Measurements from ENCODE around the gene PLA2G2E. TPM values are rescaled to one million over a fixed set of nuclear protein-coding genes. Genes with fewer than 3 reads are reported as not detected.

The PLA2G2E gene
- total RNA-seq, 3 donors from 2014 or later (not counting 1 experiment from before 2014, with no cell fraction given) = not detected

DNA sequence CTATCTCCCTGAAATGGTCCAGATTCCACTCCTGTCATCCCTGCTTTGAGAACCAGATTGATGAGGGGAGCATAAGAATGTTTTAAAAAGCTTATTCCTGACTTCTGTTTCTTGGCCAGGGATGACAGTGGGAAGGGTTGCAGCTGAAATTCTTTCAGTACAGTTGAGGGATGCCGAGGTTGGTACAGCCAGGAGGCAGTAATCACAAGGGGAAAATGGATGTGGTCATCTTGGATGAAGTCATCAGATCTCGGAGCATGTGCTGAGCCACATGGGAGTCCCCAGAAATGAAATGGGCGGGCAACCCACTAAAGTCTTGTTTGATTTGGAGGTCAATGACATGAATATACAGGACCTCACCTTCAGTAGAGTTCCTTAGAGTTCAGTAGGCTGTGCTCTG, 18.7 kb upstream of the PLA2G2E start:
- Histone ChIP-seq H3K4me1 (ENCODE audit: control insufficient read depth, insufficient read depth, low read length) (no peaks in the 10 kb centered on the region), H3K36me3 (ENCODE audit: control insufficient read depth, insufficient read depth, low read length) (no peaks in the 10 kb centered on the region), H3K4me3 (ENCODE audit: low read length) (no peak overlapping the region), H3K27me3 (ENCODE audit: control insufficient read depth, insufficient read depth, low read length) (no peaks in the 10 kb centered on the region), H3K27ac (ENCODE audit: low read length) (no peak overlapping the region), H3K9me3 (ENCODE audit: control insufficient read depth, insufficient read depth, low read length) (no peaks in the 10 kb centered on the region)
- WGBS (ENCODE audit: insufficient coverage) = 85% methylated on average over 3 of the region's 3 CpGs
- Mint-ChIP-seq H3K36me3 (no peaks in the 10 kb centered on the region), H3K9me3 (no peaks in the 10 kb centered on the region), H3K27me3 (ENCODE audit: low read depth in 2 of 2) (peaks cover 12 to 28% of the 10 kb centered on the region in 2 donors), H3K4me1 (no peaks in the 10 kb centered on the region), H3K27ac (no peak overlapping the region), H3K4me3 (no peak overlapping the region)
- ATAC-seq = no peak
- DNase-seq = no peak
- intact Hi-C loops (cut with micrococcal nuclease) = no loop called here
- TF ChIP-seq CTCF (IDR thresholded peaks at IDR 0.05) = no peak

GRCh38 chr1:19941206-19941568, 17.8 kb upstream of the PLA2G2E start:
- H3K36me3 Mint-ChIP-seq = no peaks in the 10 kb centered on the region
- Histone ChIP-seq H3K27me3 (ENCODE audit: control insufficient read depth, insufficient read depth, low read length) (no peaks in the 10 kb centered on the region), H3K36me3 (ENCODE audit: control insufficient read depth, insufficient read depth, low read length) (no peaks in the 10 kb centered on the region), H3K4me3 (ENCODE audit: low read length) (no peak overlapping the region), H3K4me1 (ENCODE audit: control insufficient read depth, insufficient read depth, low read length) (no peaks in the 10 kb centered on the region), H3K9me3 (ENCODE audit: control insufficient read depth, insufficient read depth, low read length) (no peaks in the 10 kb centered on the region), H3K27ac (ENCODE audit: low read length) (no peak overlapping the region)
- TF ChIP-seq CTCF (IDR thresholded peaks at IDR 0.05) = no peak
- intact Hi-C loops (cut with micrococcal nuclease) = no loop called here
- DNase-seq (no peak), ATAC-seq (no peak)
- H3K4me3 Mint-ChIP-seq = no peak overlapping the region
- peaks cover 0 to 3% of the 10 kb centered on the region in 2 donors for H3K4me1 Mint-ChIP-seq
- WGBS (ENCODE audit: insufficient coverage) = 75% methylated on average over 1 of the region's 3 CpGs
- H3K27me3 Mint-ChIP-seq (ENCODE audit: low read depth in 2 of 2) = peaks cover 8 to 19% of the 10 kb centered on the region in 2 donors
- no peak overlapping the region for H3K27ac Mint-ChIP-seq
- H3K9me3 Mint-ChIP-seq = no peaks in the 10 kb centered on the region

GRCh38 chr1:19940486-19941205, 17.2 kb upstream of the PLA2G2E start:
- no peak for TF ChIP-seq CTCF (IDR thresholded peaks at IDR 0.05)
- ATAC-seq (no peak), DNase-seq (no peak)
- H3K9me3 ChIP-seq (ENCODE audit: control insufficient read depth, insufficient read depth, low read length) = no peaks in the 10 kb centered on the region
- Mint-ChIP-seq H3K4me1 (peaks cover 0 to 4% of the 10 kb centered on the region in 2 donors), H3K4me3 (no peak overlapping the region), H3K27me3 (ENCODE audit: low read depth in 2 of 2) (peaks cover 8 to 14% of the 10 kb centered on the region in 2 donors), H3K36me3 (no peaks in the 10 kb centered on the region), H3K27ac (no peak overlapping the region), H3K9me3 (no peaks in the 10 kb centered on the region)
- no peaks in the 10 kb centered on the region for H3K36me3 ChIP-seq (ENCODE audit: control insufficient read depth, insufficient read depth, low read length)
- WGBS (ENCODE audit: insufficient coverage) = 82% methylated on average over 7 of the region's 7 CpGs
- no peak overlapping the region for H3K4me3 ChIP-seq (ENCODE audit: low read length)
- no peaks in the 10 kb centered on the region for H3K27me3 ChIP-seq (ENCODE audit: control insufficient read depth, insufficient read depth, low read length)
- no peak overlapping the region for H3K27ac ChIP-seq (ENCODE audit: low read length)
- no peaks in the 10 kb centered on the region for H3K4me1 ChIP-seq (ENCODE audit: control insufficient read depth, insufficient read depth, low read length)
- intact Hi-C loops (cut with micrococcal nuclease) = no loop called here

- Mint-ChIP-seq H3K4me1 (peaks cover 0 to 4% of the 10 kb centered on the region in 2 donors), H3K4me3 (no peak overlapping the region), H3K9me3 (peaks cover 0 to 3% of the 10 kb centered on the region in 2 donors), H3K27ac (no peak overlapping the region), H3K36me3 (no peaks in the 10 kb centered on the region), H3K27me3 (ENCODE audit: low read depth in 2 of 2) (peaks cover 6 to 10% of the 10 kb centered on the region in 2 donors)
- ATAC-seq (no peak), DNase-seq (no peak)
- H3K9me3 ChIP-seq (ENCODE audit: control insufficient read depth, insufficient read depth, low read length) = no peaks in the 10 kb centered on the region
- no peaks in the 10 kb centered on the region for H3K36me3 ChIP-seq (ENCODE audit: control insufficient read depth, insufficient read depth, low read length)
- H3K27ac ChIP-seq (ENCODE audit: low read length) = no peak overlapping the region
- WGBS (ENCODE audit: insufficient coverage) = 83% methylated on average over 1 of the region's 1 CpG
- H3K27me3 ChIP-seq (ENCODE audit: control insufficient read depth, insufficient read depth, low read length) = no peaks in the 10 kb centered on the region
- H3K4me3 ChIP-seq (ENCODE audit: low read length) = no peak overlapping the region
- no peaks in the 10 kb centered on the region for H3K4me1 ChIP-seq (ENCODE audit: control insufficient read depth, insufficient read depth, low read length)
- intact Hi-C loops (cut with micrococcal nuclease) = no loop called here
- TF ChIP-seq CTCF (IDR thresholded peaks at IDR 0.05) = no peak
Measured at GRCh38 chr1:19938472-19938871, 15.1 kb upstream of the PLA2G2E start.

Measured in natural killer cell (primary cell).